Hindlimb muscle (tissue), 1 donor: ENCODE measurements around the gene EVC2. TPM values are rescaled to one million over a fixed set of nuclear protein-coding genes. Genes with fewer than 3 reads are reported as not detected.
"Not testable (repeated sequence)": the region's sequence is repeated elsewhere in the genome, so short reads cannot be mapped to it uniquely, and the experiment has no call there.

Experiments
- DNase-seq: peaks from one replicate; pipeline ENCODE4 v3.0.0-alpha.2; 2013
- polyA plus RNA-seq: library from polyadenylated mRNA; unstranded; fragments of 120-200 nt; gene quantifications from one replicate; pipeline ENCODE4 v1.2.1, GENCODE V29; 2013; ENCODE audit not compliant: insufficient read length

The EVC2 gene
- polyA plus RNA-seq, 1 donor = 4.0 TPM

DNA sequence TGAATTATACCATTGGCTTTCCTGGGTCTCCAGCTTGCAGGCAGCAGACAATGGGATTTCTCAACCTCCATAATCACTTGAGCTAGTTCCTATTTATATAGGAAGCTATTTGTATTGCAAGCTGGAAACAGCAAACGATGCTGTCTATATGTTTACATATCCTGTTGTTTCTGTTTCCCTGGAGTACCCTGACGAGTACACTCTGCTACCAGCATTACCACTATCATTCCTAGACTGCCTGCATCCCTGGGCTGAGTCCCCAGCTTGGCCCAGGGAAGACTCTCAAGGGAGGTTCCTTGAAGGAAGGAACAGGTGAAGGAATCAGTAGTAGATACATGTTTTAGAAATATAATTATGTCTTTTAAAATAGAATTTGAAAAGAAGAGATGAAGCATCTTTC lies 81.4 kb downstream of the EVC2 start:
- DNase-seq = no peak

DNA sequence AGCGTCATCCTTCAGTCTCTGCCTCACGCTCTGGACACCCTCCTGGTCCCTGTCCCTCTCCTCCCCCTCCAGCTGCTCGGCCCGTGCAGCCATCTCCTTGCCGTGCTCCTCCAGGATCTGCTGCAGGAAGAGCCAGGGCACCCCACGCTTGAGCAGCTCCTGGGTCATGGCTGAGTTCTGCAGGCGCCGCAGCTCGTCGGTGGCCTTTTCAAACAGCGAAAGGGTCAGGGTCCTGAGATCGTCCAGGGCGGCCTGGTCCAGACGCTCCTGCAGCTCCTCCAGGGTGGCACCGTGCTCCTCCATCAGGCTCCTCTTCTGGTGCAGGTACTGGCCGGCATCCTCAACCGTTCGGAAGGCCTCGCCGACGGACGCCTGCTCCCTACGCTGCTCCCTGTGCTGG lies 85.8 kb downstream of the EVC2 start:
- DNase-seq = no peak

DNA sequence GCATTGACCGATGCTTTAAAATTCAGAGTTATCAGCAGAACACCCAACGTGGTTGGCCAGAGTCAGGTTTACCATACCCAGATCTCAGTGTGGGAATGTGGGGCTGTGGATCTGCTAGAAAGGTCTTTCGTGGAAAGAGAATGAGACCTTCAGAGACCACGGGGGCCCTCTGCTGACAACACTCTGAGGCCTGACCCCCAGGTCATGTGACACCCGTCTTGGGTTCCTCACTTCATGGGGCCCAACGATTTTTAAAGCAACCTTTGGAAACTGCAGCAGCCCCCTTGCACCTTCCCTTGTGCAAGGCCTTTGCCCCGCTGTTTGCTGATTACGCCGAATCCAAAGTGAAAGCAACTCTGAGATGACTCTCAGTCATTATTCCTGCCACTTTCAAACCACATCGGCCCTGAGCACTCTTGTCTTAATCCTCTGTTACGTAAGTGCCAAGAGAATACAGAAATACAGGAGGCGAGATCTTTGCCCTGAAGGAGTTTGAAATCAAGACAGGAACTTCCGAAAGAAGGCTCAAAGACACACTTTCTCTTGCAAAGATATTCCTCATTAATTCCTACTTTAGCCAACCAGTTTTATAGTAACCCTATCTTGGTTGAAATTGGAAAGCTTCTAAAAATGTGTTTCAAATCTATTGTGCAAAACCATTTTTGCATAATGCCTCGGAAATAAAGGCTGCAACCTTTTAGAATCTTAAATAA lies 88.3 kb downstream of the EVC2 start:
- no peak for DNase-seq

- DNase-seq = no peak
Measured at GRCh38 chr4:5618051-5618960, 90.1 kb downstream of the EVC2 start.

DNA sequence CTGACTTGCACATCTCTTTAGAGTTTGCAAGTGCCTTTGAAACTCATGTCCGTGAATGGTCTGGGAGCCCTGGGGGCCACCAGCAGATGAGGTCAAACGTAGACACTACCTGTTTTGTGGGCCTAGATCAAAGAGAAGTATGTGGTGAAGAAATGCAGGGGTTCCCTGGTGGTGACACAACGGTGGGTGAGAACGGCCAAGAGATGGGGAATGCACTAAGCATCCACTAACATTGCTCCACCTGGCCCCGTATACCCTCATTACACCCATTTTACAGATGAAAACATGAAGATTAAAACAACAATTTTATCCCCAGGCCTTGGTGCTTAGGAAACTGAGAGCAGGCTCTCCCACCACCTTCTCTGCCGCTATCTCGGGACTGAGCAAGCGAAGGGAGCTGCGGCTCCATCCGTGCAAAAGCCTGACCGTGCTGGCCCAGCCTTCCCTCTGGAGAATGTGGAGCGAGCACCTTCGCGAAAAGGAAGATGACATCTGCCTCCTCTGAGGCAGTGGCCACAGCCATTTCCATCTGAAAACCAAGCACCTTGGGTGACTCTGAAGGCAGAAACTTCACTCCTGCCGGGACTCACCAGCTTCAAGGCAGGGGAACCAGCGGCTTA lies 91.9 kb downstream of the EVC2 start:
- DNase-seq = no peak

- DNase-seq = no peak
Measured at GRCh38 chr4:5615496-5616075, 92.8 kb downstream of the EVC2 start.

DNA sequence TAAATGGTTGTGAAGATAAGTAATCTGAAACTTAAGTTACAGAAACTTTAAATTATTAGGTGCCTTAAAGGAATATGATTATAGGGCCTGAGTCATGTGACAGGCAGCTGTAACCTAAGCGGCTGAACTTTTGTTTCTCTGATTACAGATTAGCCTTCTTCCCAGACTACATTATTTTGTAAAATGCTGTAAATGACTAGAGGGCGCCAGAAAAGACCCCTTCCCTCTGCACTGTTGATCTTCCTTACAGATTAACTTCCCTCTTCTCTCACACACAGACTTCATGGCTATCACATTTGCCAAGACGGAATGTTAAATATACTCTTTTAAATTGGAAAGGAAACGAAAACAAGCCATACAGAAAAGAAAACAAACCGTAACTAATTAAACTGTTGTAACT lies 96.6 kb downstream of the EVC2 start:
- DNase-seq = no peak

DNA sequence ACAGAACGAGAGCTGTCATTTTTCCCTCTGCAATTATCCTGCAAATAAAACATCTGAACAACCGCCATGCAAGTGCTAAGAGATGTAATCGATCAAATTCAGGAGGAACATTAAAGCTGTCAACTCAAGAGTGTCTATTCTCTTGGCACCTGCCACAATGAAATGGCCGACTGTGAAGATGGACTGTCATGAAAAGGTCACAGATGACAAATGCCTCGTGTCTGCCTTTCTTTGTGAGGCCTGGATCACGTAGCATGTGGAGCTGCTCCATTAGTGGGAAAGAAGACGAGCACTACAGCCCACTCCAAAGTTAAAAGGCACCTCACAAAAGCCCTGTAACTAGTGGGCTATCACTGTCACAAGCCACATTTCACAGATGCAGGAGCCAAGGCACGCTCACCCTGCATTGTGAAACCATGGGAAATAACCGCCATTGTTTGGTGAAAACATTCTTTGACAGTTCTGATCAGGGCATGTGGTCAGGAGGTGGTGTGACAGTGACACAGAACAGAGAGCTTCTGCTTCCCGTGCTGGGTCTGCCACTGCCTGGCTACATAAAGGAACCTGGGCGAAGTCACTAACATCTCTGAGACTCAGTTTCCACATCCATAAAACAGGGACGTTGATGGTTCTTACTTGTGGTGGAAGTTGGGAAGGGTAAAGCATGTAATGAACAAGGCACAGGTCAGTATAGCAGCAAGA lies 98.9 kb downstream of the EVC2 start:
- DNase-seq = no peak

GRCh38 chr4:5593828-5594227 lies 114.5 kb downstream of the EVC2 start:
- not testable (repeated sequence) for DNase-seq

GRCh38 chr4:5592272-5592671 lies 116.1 kb downstream of the EVC2 start:
- no peak for DNase-seq

DNA sequence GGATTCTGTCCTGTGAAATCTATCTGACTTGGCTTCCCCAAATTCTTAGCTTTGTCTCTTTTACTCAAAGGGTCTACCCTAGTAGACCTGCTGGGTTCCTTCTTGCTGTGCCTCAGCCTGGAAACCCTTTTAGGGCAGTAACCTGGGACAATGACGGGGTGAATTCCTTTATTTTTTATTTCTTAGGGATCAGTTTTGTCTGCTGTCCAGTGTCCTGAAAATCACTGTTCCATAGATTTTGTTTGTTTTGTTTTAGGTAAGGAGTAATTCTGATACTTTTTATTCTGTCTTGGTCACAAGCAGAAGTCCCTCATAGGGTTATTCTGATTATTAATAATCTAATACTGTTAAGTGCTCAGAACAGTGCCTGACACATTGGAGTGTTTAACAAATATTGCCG lies 118.9 kb downstream of the EVC2 start:
- no peak for DNase-seq

DNA sequence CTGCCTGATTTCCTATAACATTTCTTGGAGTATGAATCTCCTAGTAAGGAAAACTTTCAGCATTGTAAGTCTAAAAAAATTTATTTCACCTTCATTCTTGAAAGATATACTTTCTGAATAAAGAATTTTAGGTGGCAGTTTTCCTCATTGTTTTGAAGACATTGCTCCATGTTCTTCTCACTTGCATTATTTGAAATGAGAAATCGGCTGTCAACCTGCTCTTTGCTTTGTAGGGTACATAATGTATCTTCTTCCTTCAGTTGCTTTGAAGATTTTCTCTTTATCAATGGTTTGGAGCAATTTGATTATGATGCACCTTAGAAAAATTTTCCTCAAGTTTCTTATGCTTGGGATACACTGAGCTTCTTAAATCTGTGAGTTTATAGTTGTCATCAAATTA lies 120.3 kb downstream of the EVC2 start:
- no peak for DNase-seq

- DNase-seq = no peak
Measured at GRCh38 chr4:5575941-5576340, 132.4 kb downstream of the EVC2 start.

- DNase-seq = no peak
Measured at GRCh38 chr4:5574386-5574785, 134.0 kb downstream of the EVC2 start.

DNA sequence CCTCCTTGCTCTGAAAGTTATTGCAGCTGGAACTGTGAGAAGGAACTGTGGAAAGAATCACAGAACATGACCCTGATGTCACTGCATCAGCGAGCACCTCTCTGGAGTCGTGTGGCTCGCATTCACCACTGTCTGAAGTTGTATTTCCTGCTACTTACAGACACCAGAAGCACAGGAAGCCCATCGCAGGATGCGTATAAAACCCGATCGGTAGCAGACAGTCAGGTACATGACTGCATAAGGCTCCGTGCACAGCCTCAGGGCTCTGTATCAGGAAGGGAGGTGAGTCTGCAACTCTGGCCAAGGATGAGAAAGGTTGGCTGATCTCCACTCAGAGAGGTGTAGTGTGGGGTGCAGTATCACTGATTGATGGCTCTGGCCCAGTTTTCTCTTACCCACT lies 134.4 kb downstream of the EVC2 start:
- no peak for DNase-seq

GRCh38 chr4:5572751-5573150 lies 135.6 kb downstream of the EVC2 start:
- DNase-seq = no peak

- no peak for DNase-seq
Measured at GRCh38 chr4:5572114-5572513, 136.2 kb downstream of the EVC2 start.

GRCh38 chr4:5571646-5572045 lies 136.7 kb downstream of the EVC2 start:
- DNase-seq = no peak

- no peak for DNase-seq
Measured at GRCh38 chr4:5569451-5569850, 138.9 kb downstream of the EVC2 start.

GRCh38 chr4:5568931-5569330 lies 139.4 kb downstream of the EVC2 start:
- DNase-seq = no peak

DNA sequence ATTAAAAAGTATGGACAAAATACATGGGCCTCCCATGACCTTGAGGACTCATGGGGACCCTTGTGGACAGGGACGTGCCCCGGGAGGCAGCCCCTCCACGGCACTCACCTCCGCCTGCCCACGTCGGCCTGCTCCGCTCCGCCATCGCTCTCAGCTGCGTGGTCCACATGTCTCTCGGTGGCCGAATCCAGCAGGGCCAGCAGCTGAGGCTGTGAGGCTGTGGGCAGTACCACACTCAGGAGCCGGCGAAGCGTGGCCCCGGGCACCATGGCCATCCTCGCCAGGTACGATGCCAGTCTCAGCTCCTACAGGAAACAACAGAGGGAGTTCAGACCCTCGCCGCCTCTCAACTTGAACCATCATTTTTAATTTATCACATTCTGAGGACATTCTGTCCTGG lies 140.0 kb downstream of the EVC2 start:
- no peak for DNase-seq

DNA sequence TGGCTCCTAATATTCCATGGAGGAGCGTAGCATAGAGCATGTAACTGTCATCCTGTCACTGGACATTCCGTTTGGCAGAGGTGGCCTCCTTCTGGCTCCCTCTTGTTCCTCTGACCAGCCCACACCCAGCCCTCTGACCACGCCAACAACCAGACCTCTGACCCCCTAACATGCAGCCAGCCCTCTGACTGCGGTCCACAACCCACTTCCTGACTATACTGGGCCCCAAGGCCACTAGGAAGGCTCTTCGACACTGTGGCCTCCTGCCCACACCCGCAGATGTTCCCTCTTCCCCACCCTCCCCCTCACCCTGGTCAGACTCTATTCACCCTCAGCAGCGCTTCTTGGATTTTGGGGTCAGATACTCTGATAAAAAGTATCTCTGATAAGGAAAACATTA lies 141.4 kb downstream of the EVC2 start:
- no peak for DNase-seq

DNA sequence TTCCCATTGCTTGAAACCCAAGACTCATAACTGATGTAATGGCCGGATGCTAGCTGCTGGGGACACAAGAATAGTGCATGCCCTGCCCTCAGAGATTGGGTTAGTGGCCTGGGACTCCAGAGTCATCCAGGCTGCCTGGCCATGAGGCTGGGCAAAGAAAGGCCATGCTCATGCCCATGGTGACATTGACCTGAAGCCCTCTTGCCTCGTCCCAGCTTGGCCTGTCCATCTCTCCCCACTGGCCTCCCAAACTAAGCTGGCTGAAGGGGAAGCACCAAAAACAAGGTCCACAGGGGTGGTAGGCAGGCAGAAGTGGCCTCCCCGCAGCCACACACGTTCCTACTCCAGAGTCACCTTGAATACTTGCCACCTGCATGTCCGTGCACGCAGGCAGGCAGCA lies 141.8 kb downstream of the EVC2 start:
- no peak for DNase-seq
